GM23338 (cell line): ENCODE results near the gene RNF157. TPM values are rescaled to one million over a fixed set of nuclear protein-coding genes. Genes with fewer than 3 reads are reported as not detected.

Experiments
- NANOG ChIP-seq: IDR thresholded peaks from 2 replicates; pipeline ENCODE4 v1.6.1; 2016; ENCODE audit warnings: antibody characterized with exemption, borderline replicate concordance
- POLR2AphosphoS5 ChIP-seq: IDR thresholded peaks from 2 replicates; pipeline ENCODE4 v1.6.1; 2016; ENCODE audit warnings: antibody characterized with exemption, low read depth
- ZNF462 ChIP-seq: fragments of 250-450 bp; sonication (Bioruptor Pico); IDR thresholded peaks from 2 replicates; pipeline ENCODE4 v1.5.0; 2020; ENCODE audit warnings: mild to moderate bottlenecking, moderate library complexity
- polyA plus RNA-seq: library from polyadenylated mRNA; unstranded; fragments of >200 nt; fragmentation: Nextera tagmentation; extraction: Ambion mirVana; gene quantifications from 2 replicates; pipeline ENCODE4 v1.2.1, GENCODE V29; 2016
- total RNA-seq: library from RNA; depleted of rRNA; stranded (reverse); fragments of >200 nt; shearing (Covaris generic); gene quantifications from 2 replicates; pipeline ENCODE4 v1.2.3, GENCODE V29; 2014
- TF ChIP-seq, protein P1 (sequence below), 2 experiments: fragments of 200-600 bp in 1 of 2; sonication (generic) in 1 of 2; conservative IDR thresholded peaks; 2 replicates each; pipeline versions ENCODE4 v1.5.1 to v1.6.1; 2016 to 2017; ENCODE audit warnings: antibody characterized with exemption in 2 of 2, low read depth in 2 of 2, mild to moderate bottlenecking in 2 of 2, moderate library complexity in 1 of 2
- TF ChIP-seq, protein P2 (sequence below): IDR thresholded peaks from one replicate; pipeline ENCODE4 v1.6.1; 2018; ENCODE audit warnings: antibody characterized with exemption; ENCODE audit not compliant: unreplicated experiment

RNF157 gene
- total and polyA plus RNA-seq, 2 experiments from 2014 or later, result 7.8 to 11.7 TPM

GRCh38 chr17:76136276-76137000, 103.9 kb downstream of the RNF157 start (continued):
- TF ChIP-seq ZNF462 (no peak), NANOG (no peak), POLR2AphosphoS5 (peak; percentile 58)
- TF ChIP-seq, protein P1, sequence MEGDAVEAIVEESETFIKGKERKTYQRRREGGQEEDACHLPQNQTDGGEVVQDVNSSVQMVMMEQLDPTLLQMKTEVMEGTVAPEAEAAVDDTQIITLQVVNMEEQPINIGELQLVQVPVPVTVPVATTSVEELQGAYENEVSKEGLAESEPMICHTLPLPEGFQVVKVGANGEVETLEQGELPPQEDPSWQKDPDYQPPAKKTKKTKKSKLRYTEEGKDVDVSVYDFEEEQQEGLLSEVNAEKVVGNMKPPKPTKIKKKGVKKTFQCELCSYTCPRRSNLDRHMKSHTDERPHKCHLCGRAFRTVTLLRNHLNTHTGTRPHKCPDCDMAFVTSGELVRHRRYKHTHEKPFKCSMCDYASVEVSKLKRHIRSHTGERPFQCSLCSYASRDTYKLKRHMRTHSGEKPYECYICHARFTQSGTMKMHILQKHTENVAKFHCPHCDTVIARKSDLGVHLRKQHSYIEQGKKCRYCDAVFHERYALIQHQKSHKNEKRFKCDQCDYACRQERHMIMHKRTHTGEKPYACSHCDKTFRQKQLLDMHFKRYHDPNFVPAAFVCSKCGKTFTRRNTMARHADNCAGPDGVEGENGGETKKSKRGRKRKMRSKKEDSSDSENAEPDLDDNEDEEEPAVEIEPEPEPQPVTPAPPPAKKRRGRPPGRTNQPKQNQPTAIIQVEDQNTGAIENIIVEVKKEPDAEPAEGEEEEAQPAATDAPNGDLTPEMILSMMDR (conservative IDR thresholded peaks at IDR 0.05; ENCODE audit: low read depth in 2 of 2), result 0 out of 4 replicates have a peak, but pooled peaks of 1 of the 2 experiments have one; percentile 12
- TF ChIP-seq, protein P2, sequence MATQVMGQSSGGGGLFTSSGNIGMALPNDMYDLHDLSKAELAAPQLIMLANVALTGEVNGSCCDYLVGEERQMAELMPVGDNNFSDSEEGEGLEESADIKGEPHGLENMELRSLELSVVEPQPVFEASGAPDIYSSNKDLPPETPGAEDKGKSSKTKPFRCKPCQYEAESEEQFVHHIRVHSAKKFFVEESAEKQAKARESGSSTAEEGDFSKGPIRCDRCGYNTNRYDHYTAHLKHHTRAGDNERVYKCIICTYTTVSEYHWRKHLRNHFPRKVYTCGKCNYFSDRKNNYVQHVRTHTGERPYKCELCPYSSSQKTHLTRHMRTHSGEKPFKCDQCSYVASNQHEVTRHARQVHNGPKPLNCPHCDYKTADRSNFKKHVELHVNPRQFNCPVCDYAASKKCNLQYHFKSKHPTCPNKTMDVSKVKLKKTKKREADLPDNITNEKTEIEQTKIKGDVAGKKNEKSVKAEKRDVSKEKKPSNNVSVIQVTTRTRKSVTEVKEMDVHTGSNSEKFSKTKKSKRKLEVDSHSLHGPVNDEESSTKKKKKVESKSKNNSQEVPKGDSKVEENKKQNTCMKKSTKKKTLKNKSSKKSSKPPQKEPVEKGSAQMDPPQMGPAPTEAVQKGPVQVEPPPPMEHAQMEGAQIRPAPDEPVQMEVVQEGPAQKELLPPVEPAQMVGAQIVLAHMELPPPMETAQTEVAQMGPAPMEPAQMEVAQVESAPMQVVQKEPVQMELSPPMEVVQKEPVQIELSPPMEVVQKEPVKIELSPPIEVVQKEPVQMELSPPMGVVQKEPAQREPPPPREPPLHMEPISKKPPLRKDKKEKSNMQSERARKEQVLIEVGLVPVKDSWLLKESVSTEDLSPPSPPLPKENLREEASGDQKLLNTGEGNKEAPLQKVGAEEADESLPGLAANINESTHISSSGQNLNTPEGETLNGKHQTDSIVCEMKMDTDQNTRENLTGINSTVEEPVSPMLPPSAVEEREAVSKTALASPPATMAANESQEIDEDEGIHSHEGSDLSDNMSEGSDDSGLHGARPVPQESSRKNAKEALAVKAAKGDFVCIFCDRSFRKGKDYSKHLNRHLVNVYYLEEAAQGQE, result no peak
